ENCODE results near the gene RBBP4.
"Not testable (repeated sequence)": the region's sequence is repeated elsewhere in the genome, so short reads cannot be mapped to it uniquely, and the experiment has no call there.

RBBP4 gene

GRCh38 chr1:32650248-32650751, 708 bp upstream of the RBBP4 start, which contains the start of gene ZBTB8OS:
TSS of gene ZBTB8OS (minus strand) at chr1:32650550. CDS start at chr1:32650529, 21 bp downstream.
- peak; percentile 95 for DNase-seq (ENCODE audit: low spot score)
- TF ChIP-seq CTCF (conservative IDR thresholded peaks at IDR 0.05; ENCODE audit: low read depth) = no peak
- CTCF ChIA-PET = interaction anchor here (0.5 to 0.6 kb wide), 2 partner anchors 25 to 56 kb away, joined by 3 read pairs; no protein-coding TSS in a partner anchor
- POLR2A ChIA-PET (ENCODE audit: low non-redundant PET) = interaction anchor here (0.8 to 0.9 kb wide), 2 partner anchors 11 to 14 kb away, joined by 3 to 5 read pairs; no protein-coding TSS in a partner anchor
- H3K27ac ChIP-seq = peak within 1 kb of the TSS; percentile 94

- POLR2A ChIA-PET (ENCODE audit: low non-redundant PET) = interaction anchor here (0.5 to 0.9 kb wide), 4 partner anchors 9 to 50 kb away, joined by 3 to 10 read pairs (median 4); no protein-coding TSS in a partner anchor
- no peak for TF ChIP-seq CTCF (conservative IDR thresholded peaks at IDR 0.05; ENCODE audit: low read depth)
Measured at GRCh38 chr1:32651461-32652073, 559 bp downstream of the RBBP4 start.

GRCh38 chr1:32652244-32652962, 1.4 kb downstream of the RBBP4 start:
- H3K27ac ChIP-seq = peak overlapping the region; percentile 34
- POLR2A ChIA-PET (ENCODE audit: low non-redundant PET) = no interaction called here
- TF ChIP-seq CTCF (conservative IDR thresholded peaks at IDR 0.05; ENCODE audit: low read depth) = no peak
- CTCF ChIA-PET = no interaction called here
- DNase-seq (ENCODE audit: low spot score) = no peak

More at GRCh38 chr1:32651461-32652073, 559 bp downstream of the RBBP4 start:
- DNase-seq (ENCODE audit: low spot score) = no peak
- CTCF ChIA-PET = no interaction called here
- H3K27ac ChIP-seq = peak overlapping the region; percentile 94

- H3K27ac ChIP-seq = no peak overlapping the region
- CTCF ChIA-PET = interaction anchor here (1.2 kb wide), 1 partner anchor 31 kb away, joined by 5 read pairs; no protein-coding TSS in a partner anchor
- TF ChIP-seq CTCF (conservative IDR thresholded peaks at IDR 0.05; ENCODE audit: low read depth) = no peak
- POLR2A ChIA-PET (ENCODE audit: low non-redundant PET) = no interaction called here
- no peak for DNase-seq (ENCODE audit: low spot score)
Measured at GRCh38 chr1:32659581-32659980, 8.6 kb downstream of the RBBP4 start.

GRCh38 chr1:32665915-32666314, 14.9 kb downstream of the RBBP4 start:
- POLR2A ChIA-PET (ENCODE audit: low non-redundant PET) = no interaction called here
- TF ChIP-seq CTCF (conservative IDR thresholded peaks at IDR 0.05; ENCODE audit: low read depth) = no peak
- CTCF ChIA-PET = no interaction called here

GRCh38 chr1:32666901-32667566, 16.0 kb downstream of the RBBP4 start:
- ChIA-PET CTCF (no interaction called here), POLR2A (ENCODE audit: low non-redundant PET) (no interaction called here)
- no peak for DNase-seq (ENCODE audit: low spot score)
- H3K27ac ChIP-seq = no peak overlapping the region
- TF ChIP-seq CTCF (conservative IDR thresholded peaks at IDR 0.05; ENCODE audit: low read depth) = no peak

More at GRCh38 chr1:32665915-32666314, 14.9 kb downstream of the RBBP4 start:
- no peak for DNase-seq (ENCODE audit: low spot score)
- H3K27ac ChIP-seq = no peak overlapping the region

GRCh38 chr1:32668716-32669115, 17.7 kb downstream of the RBBP4 start:
- CTCF ChIA-PET; DNase-seq (ENCODE audit: low spot score); POLR2A ChIA-PET (ENCODE audit: low non-redundant PET); H3K27ac ChIP-seq: not testable (repeated sequence)
